NB4 (cell line): ENCODE data around the gene ZNF175.

Experiments used
- CTCF ChIP-seq: IDR thresholded peaks from one replicate; pipeline ENCODE4 v1.5.1; 2012; ENCODE audit warnings: low read depth, low read length
- MAX ChIP-seq: IDR thresholded peaks from 2 replicates; pipeline ENCODE4 v1.6.1; 2011; ENCODE audit warnings: low read depth, low read length
- POLR2A ChIP-seq: IDR thresholded peaks from 2 replicates; pipeline ENCODE4 v1.6.1; 2011; ENCODE audit warnings: mild to moderate bottlenecking; ENCODE audit not compliant: insufficient read length; ENCODE audit errors: extremely low read depth

- TF ChIP-seq CTCF (no peak), POLR2A (no peak), MAX (no peak)
Measured at GRCh38 chr19:51539821-51540366, 31.2 kb upstream of the ZNF175 start.
